ENCODE data around the gene OVCH2.

- TF ChIP-seq POLR2A (IDR thresholded peaks at IDR 0.05) (no peak), CTCF (IDR thresholded peaks at IDR 0.05) (no peak), EP300 (IDR thresholded peaks at IDR 0.05) (no peak)
Observed at GRCh38 chr11:7687386-7687785, 18.9 kb downstream of the OVCH2 start.

All from stomach (tissue), 4 donors.